Sigmoid colon (tissue), 4 donors: ENCODE results near the gene TBCE.

ENCODE experiments used
- POLR2A ChIP-seq, 2 donors: fragments of 450-650 bp; IDR thresholded peaks; one replicate each; pipeline ENCODE4 v1.6.1; 2016; ENCODE audit warnings: antibody characterized with exemption in 2 of 2, mild to moderate bottlenecking in 2 of 2, moderate library complexity in 2 of 2
- POLR2AphosphoS5 ChIP-seq, 4 donors: sonication (generic); formaldehyde crosslinking; IDR thresholded peaks; one replicate each; pipeline ENCODE4 v1.6.1; 2017; ENCODE audit warnings: antibody characterized with exemption in 4 of 4
- TF ChIP-seq, protein P1 (sequence below), 4 experiments: fragments of 450-650 bp in 3 of 4; fragments of 200-600 bp in 1 of 4; IDR thresholded peaks; one replicate each; pipeline ENCODE4 v1.5.1; 2016 to 2019; ENCODE audit warnings: antibody characterized with exemption in 4 of 4, mild to moderate bottlenecking in 3 of 4, moderate library complexity in 2 of 4

GRCh38 chr1:235450886-235451483, 83.8 kb downstream of the TBCE start:
- TF ChIP-seq, protein P1, sequence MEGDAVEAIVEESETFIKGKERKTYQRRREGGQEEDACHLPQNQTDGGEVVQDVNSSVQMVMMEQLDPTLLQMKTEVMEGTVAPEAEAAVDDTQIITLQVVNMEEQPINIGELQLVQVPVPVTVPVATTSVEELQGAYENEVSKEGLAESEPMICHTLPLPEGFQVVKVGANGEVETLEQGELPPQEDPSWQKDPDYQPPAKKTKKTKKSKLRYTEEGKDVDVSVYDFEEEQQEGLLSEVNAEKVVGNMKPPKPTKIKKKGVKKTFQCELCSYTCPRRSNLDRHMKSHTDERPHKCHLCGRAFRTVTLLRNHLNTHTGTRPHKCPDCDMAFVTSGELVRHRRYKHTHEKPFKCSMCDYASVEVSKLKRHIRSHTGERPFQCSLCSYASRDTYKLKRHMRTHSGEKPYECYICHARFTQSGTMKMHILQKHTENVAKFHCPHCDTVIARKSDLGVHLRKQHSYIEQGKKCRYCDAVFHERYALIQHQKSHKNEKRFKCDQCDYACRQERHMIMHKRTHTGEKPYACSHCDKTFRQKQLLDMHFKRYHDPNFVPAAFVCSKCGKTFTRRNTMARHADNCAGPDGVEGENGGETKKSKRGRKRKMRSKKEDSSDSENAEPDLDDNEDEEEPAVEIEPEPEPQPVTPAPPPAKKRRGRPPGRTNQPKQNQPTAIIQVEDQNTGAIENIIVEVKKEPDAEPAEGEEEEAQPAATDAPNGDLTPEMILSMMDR (IDR thresholded peaks at IDR 0.05): no peak
- TF ChIP-seq POLR2A (IDR thresholded peaks at IDR 0.05) (no peak), POLR2AphosphoS5 (IDR thresholded peaks at IDR 0.05) (no peak)
